ENCODE results near the gene REV3L.
"Not testable (repeated sequence)": the region's sequence is repeated elsewhere in the genome, so short reads cannot be mapped to it uniquely, and the experiment has no call there.

Gene REV3L

DNA sequence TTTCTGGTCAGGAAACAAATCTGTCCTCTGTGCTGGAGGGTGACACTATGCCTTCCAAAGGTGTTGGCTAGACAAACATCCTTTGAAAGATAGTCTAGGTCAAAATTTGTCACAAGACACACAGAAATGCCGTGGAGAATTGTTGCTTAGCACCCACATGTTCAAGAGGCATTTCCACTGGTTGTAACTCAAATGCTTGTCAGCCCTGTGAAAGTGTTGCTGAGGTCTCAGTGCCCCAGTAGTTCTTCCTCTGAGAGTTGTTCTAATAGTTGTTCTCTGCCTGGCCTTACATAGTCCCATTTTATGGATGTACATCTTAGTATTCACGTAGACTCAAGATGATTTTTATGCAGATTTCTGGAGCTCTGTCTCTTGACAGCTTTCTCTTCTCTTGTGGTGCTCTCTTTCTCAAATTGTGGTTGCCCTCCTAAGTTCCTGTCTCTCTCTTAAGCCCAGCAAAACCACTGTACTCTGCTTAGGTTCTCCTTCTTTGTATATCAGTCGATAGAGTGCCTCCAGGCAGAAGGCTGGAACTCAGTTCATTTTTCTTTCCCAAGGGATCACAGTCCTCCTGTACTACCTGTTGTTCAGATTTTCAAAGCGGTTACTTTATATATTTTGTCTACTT lies 39.5 kb upstream of the REV3L start:
- no peak overlapping the region for H3K27ac ChIP-seq (ENCODE audit: insufficient read depth, low read length, poor library complexity, severe bottlenecking)
- no peaks in the 10 kb centered on the region for H3K9me3 ChIP-seq (ENCODE audit: control insufficient read depth, low read length)
- no peak overlapping the region for H3K4me3 ChIP-seq (ENCODE audit: insufficient read depth, low read depth, low read length, poor library complexity, severe bottlenecking)
- no peaks in the 10 kb centered on the region for H3K4me1 ChIP-seq (ENCODE audit: control insufficient read depth, insufficient read depth, low read length, poor library complexity, severe bottlenecking)
- no peaks in the 10 kb centered on the region for H3K27me3 ChIP-seq (replicated peaks; ENCODE audit: control insufficient read depth, insufficient read depth, low read length, poor library complexity, severe bottlenecking)
- no peak for DNase-seq
- H3K36me3 ChIP-seq (ENCODE audit: control insufficient read depth, insufficient read depth, low read length): no peaks in the 10 kb centered on the region

GRCh38 chr6:111521497-111522270 lies 38.7 kb upstream of the REV3L start:
- Histone ChIP-seq H3K27ac (ENCODE audit: insufficient read depth, low read length, poor library complexity, severe bottlenecking) (no peak overlapping the region), H3K27me3 (replicated peaks; ENCODE audit: control insufficient read depth, insufficient read depth, low read length, poor library complexity, severe bottlenecking) (no peaks in the 10 kb centered on the region), H3K4me1 (ENCODE audit: control insufficient read depth, insufficient read depth, low read length, poor library complexity, severe bottlenecking) (no peaks in the 10 kb centered on the region), H3K4me3 (ENCODE audit: insufficient read depth, low read depth, low read length, poor library complexity, severe bottlenecking) (no peak overlapping the region), H3K9me3 (ENCODE audit: control insufficient read depth, low read length) (no peaks in the 10 kb centered on the region), H3K36me3 (ENCODE audit: control insufficient read depth, insufficient read depth, low read length) (no peaks in the 10 kb centered on the region)
- no peak for DNase-seq

DNA sequence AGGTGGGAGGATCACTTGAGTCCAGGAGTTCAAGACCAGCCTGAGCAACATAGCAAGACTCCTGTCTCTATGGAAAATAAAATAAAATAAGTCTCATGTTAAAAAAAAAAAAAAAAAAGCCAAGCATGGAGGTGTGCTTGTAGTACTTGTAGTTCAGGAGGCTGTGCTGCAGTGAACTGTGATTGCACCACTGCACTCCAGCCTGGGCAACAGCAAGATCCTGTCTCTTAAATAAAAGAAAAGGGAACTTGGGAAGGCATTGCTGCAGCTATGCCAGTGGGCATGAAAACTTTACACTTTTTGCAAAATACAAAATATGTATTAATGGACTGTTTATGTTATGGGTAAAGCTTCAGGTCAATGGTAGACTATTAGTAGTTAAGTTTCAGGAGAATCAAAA lies 37.5 kb upstream of the REV3L start:
- Histone ChIP-seq H3K4me3 (ENCODE audit: insufficient read depth, low read depth, low read length, poor library complexity, severe bottlenecking) (no peak overlapping the region), H3K9me3 (ENCODE audit: control insufficient read depth, low read length) (no peaks in the 10 kb centered on the region), H3K27me3 (replicated peaks; ENCODE audit: control insufficient read depth, insufficient read depth, low read length, poor library complexity, severe bottlenecking) (no peaks in the 10 kb centered on the region), H3K27ac (ENCODE audit: insufficient read depth, low read length, poor library complexity, severe bottlenecking) (no peak overlapping the region), H3K4me1 (ENCODE audit: control insufficient read depth, insufficient read depth, low read length, poor library complexity, severe bottlenecking) (no peaks in the 10 kb centered on the region), H3K36me3 (ENCODE audit: control insufficient read depth, insufficient read depth, low read length) (no peaks in the 10 kb centered on the region)
- DNase-seq: no peak

GRCh38 chr6:111517965-111518364 lies 34.9 kb upstream of the REV3L start:
- Histone ChIP-seq H3K27ac (ENCODE audit: insufficient read depth, low read length, poor library complexity, severe bottlenecking) (no peak overlapping the region), H3K27me3 (replicated peaks; ENCODE audit: control insufficient read depth, insufficient read depth, low read length, poor library complexity, severe bottlenecking) (no peaks in the 10 kb centered on the region), H3K4me1 (ENCODE audit: control insufficient read depth, insufficient read depth, low read length, poor library complexity, severe bottlenecking) (no peaks in the 10 kb centered on the region), H3K36me3 (ENCODE audit: control insufficient read depth, insufficient read depth, low read length) (no peaks in the 10 kb centered on the region), H3K4me3 (ENCODE audit: insufficient read depth, low read depth, low read length, poor library complexity, severe bottlenecking) (no peak overlapping the region), H3K9me3 (ENCODE audit: control insufficient read depth, low read length) (no peaks in the 10 kb centered on the region)
- DNase-seq: no peak

DNA sequence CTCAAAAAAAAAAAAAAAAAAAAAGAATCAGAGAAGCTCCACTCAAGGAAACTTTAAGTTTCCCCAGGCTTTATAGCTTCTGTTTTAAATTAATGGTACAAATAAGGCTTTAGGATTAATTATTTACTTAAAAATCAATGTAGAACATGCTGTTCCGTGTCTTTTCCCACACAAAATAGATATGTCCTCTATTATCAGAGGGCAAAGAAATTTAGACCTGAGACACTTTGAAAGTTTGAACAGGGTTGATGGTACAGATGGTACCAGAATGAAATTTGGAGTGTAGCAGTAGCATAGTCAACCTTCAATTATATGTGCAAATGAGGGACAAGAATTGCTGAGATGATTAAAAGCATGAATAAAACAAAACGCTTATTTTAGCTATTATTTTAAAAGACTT lies 32.2 kb upstream of the REV3L start:
- Histone ChIP-seq H3K27me3 (replicated peaks; ENCODE audit: control insufficient read depth, insufficient read depth, low read length, poor library complexity, severe bottlenecking) (no peaks in the 10 kb centered on the region), H3K36me3 (ENCODE audit: control insufficient read depth, insufficient read depth, low read length) (no peaks in the 10 kb centered on the region), H3K27ac (ENCODE audit: insufficient read depth, low read length, poor library complexity, severe bottlenecking) (no peak overlapping the region), H3K4me1 (ENCODE audit: control insufficient read depth, insufficient read depth, low read length, poor library complexity, severe bottlenecking) (no peaks in the 10 kb centered on the region), H3K4me3 (ENCODE audit: insufficient read depth, low read depth, low read length, poor library complexity, severe bottlenecking) (no peak overlapping the region), H3K9me3 (ENCODE audit: control insufficient read depth, low read length) (no peaks in the 10 kb centered on the region)
- DNase-seq: no peak

DNA sequence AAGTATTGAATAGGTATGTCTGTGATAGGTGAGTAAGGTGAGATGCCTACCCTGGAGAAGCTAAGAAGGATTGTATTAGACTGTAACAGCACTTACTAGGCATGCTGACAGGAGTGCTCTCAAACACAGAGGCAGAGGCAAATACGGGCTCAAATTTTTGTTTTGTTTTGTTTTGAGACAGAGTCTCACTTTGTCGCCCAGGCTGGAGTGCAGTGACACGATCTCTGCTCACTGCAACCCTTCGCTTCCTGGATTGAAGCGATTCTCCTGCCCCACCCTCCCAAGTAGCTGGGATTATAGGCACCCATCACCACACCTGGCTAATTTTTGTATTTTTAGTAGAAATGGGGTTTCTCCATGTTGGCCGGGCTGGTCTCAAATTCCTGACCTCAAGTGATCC lies 31.5 kb upstream of the REV3L start:
- not testable (repeated sequence) for H3K4me1 ChIP-seq (ENCODE audit: control insufficient read depth, insufficient read depth, low read length, poor library complexity, severe bottlenecking); H3K9me3 ChIP-seq (ENCODE audit: control insufficient read depth, low read length); H3K36me3 ChIP-seq (ENCODE audit: control insufficient read depth, insufficient read depth, low read length); H3K27me3 ChIP-seq (replicated peaks; ENCODE audit: control insufficient read depth, insufficient read depth, low read length, poor library complexity, severe bottlenecking); DNase-seq; H3K4me3 ChIP-seq (ENCODE audit: insufficient read depth, low read depth, low read length, poor library complexity, severe bottlenecking); H3K27ac ChIP-seq (ENCODE audit: insufficient read depth, low read length, poor library complexity, severe bottlenecking)

- not testable (repeated sequence) for H3K27me3 ChIP-seq (replicated peaks; ENCODE audit: control insufficient read depth, insufficient read depth, low read length, poor library complexity, severe bottlenecking); H3K4me1 ChIP-seq (ENCODE audit: control insufficient read depth, insufficient read depth, low read length, poor library complexity, severe bottlenecking); H3K9me3 ChIP-seq (ENCODE audit: control insufficient read depth, low read length); H3K4me3 ChIP-seq (ENCODE audit: insufficient read depth, low read depth, low read length, poor library complexity, severe bottlenecking); DNase-seq; H3K27ac ChIP-seq (ENCODE audit: insufficient read depth, low read length, poor library complexity, severe bottlenecking); H3K36me3 ChIP-seq (ENCODE audit: control insufficient read depth, insufficient read depth, low read length)
These were observed 24.2 kb upstream of the REV3L start for GRCh38 chr6:111507219-111507618.

GRCh38 chr6:111505498-111505897 lies 22.5 kb upstream of the REV3L start:
- not testable (repeated sequence) for H3K36me3 ChIP-seq (ENCODE audit: control insufficient read depth, insufficient read depth, low read length); H3K4me1 ChIP-seq (ENCODE audit: control insufficient read depth, insufficient read depth, low read length, poor library complexity, severe bottlenecking); H3K27ac ChIP-seq (ENCODE audit: insufficient read depth, low read length, poor library complexity, severe bottlenecking); DNase-seq; H3K27me3 ChIP-seq (replicated peaks; ENCODE audit: control insufficient read depth, insufficient read depth, low read length, poor library complexity, severe bottlenecking); H3K4me3 ChIP-seq (ENCODE audit: insufficient read depth, low read depth, low read length, poor library complexity, severe bottlenecking); H3K9me3 ChIP-seq (ENCODE audit: control insufficient read depth, low read length)

- H3K9me3 ChIP-seq (ENCODE audit: control insufficient read depth, low read length): no peaks in the 10 kb centered on the region
- H3K27ac ChIP-seq (ENCODE audit: insufficient read depth, low read length, poor library complexity, severe bottlenecking): no peak overlapping the region
- H3K4me3 ChIP-seq (ENCODE audit: insufficient read depth, low read depth, low read length, poor library complexity, severe bottlenecking): no peak overlapping the region
- H3K36me3 ChIP-seq (ENCODE audit: control insufficient read depth, insufficient read depth, low read length): no peaks in the 10 kb centered on the region
- H3K27me3 ChIP-seq (replicated peaks; ENCODE audit: control insufficient read depth, insufficient read depth, low read length, poor library complexity, severe bottlenecking): no peaks in the 10 kb centered on the region
- no peak for DNase-seq
- no peaks in the 10 kb centered on the region for H3K4me1 ChIP-seq (ENCODE audit: control insufficient read depth, insufficient read depth, low read length, poor library complexity, severe bottlenecking)
These were observed 20.6 kb upstream of the REV3L start for GRCh38 chr6:111503660-111504059.

DNA sequence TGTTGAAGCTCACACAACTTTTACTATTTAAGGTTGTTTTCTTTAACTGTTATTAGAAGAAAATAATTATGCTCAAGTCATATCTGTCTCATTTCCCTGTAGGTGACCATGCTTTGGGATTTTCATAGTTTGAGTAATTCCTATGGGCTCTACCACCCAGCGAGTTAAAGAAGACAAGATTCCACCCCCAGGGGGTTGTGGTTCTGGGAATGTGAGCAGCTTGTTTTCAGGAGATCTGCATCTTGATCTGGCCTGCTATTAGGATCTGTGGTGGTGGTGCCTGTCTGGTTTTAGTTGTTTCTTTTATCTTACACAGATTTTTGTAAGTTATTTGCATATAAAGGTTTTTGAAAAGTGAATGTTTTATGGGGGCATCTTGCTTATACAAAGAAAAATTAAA lies 20.2 kb upstream of the REV3L start:
- no peak overlapping the region for H3K4me3 ChIP-seq (ENCODE audit: insufficient read depth, low read depth, low read length, poor library complexity, severe bottlenecking)
- no peak for DNase-seq
- H3K27ac ChIP-seq (ENCODE audit: insufficient read depth, low read length, poor library complexity, severe bottlenecking): no peak overlapping the region
- no peaks in the 10 kb centered on the region for H3K36me3 ChIP-seq (ENCODE audit: control insufficient read depth, insufficient read depth, low read length)
- no peaks in the 10 kb centered on the region for H3K9me3 ChIP-seq (ENCODE audit: control insufficient read depth, low read length)
- no peaks in the 10 kb centered on the region for H3K4me1 ChIP-seq (ENCODE audit: control insufficient read depth, insufficient read depth, low read length, poor library complexity, severe bottlenecking)
- no peaks in the 10 kb centered on the region for H3K27me3 ChIP-seq (replicated peaks; ENCODE audit: control insufficient read depth, insufficient read depth, low read length, poor library complexity, severe bottlenecking)
